DMS 273 (cell line): ENCODE data around the gene PKD1.
A peak's percentile ranks its signal among the peaks of the same experiment; 100 is the strongest.

Experiments
- DNase-seq: peaks from one replicate; lab custom pipeline; 2025; ENCODE audit not compliant: unreplicated experiment; lab: John Stamatoyannopoulos, UW

The PKD1 gene

GRCh38 chr16:2170587-2171435 lies 35.1 kb upstream of the PKD1 start:
- DNase-seq = no peak

GRCh38 chr16:2170080-2170479 lies 34.4 kb upstream of the PKD1 start:
- DNase-seq = no peak

GRCh38 chr16:2167068-2167638 lies 31.5 kb upstream of the PKD1 start:
- DNase-seq = no peak

GRCh38 chr16:2166263-2167067 lies 30.8 kb upstream of the PKD1 start:
- no peak for DNase-seq

- DNase-seq = no peak
These were observed 30.2 kb upstream of the PKD1 start for GRCh38 chr16:2165861-2166260.

- no peak for DNase-seq
These were observed 27.6 kb upstream of the PKD1 start for GRCh38 chr16:2163211-2163881.

GRCh38 chr16:2162676-2163118 lies 27.0 kb upstream of the PKD1 start:
- no peak for DNase-seq

GRCh38 chr16:2161911-2162310 lies 26.2 kb upstream of the PKD1 start:
- no peak for DNase-seq

GRCh38 chr16:2160915-2161551 lies 25.3 kb upstream of the PKD1 start:
- DNase-seq = no peak

GRCh38 chr16:2159175-2159838 lies 23.6 kb upstream of the PKD1 start:
- no peak for DNase-seq

- no peak for DNase-seq
These were observed 22.6 kb upstream of the PKD1 start for GRCh38 chr16:2158262-2158638.

GRCh38 chr16:2157480-2158261 lies 22.0 kb upstream of the PKD1 start:
- DNase-seq = no peak

- no peak for DNase-seq
These were observed 21.1 kb upstream of the PKD1 start for GRCh38 chr16:2156849-2157224.

- DNase-seq = peak; percentile 75
These were observed 20.5 kb upstream of the PKD1 start for GRCh38 chr16:2155977-2156848.

- DNase-seq = peak; percentile 100
These were observed 19.6 kb upstream of the PKD1 start, which contains the start of gene TRAF7 for GRCh38 chr16:2155091-2155950. TRAF7 (plus strand) TSS chr16:2155782; CDS start chr16:2163921, 8,139 bp downstream.

GRCh38 chr16:2154533-2155090 lies 18.9 kb upstream of the PKD1 start:
- DNase-seq = peak; percentile 69
